Endometrium (tissue), 2 donors: ENCODE measurements around the gene HK2.

Source experiments
- FAIRE-seq: peaks from 2 replicates; lab custom pipeline; 2012; peaks lifted over from hg19 to GRCh38; lab: Jason Lieb, UNC
- donor health status: control.
- donor health status: control.

Gene HK2

DNA sequence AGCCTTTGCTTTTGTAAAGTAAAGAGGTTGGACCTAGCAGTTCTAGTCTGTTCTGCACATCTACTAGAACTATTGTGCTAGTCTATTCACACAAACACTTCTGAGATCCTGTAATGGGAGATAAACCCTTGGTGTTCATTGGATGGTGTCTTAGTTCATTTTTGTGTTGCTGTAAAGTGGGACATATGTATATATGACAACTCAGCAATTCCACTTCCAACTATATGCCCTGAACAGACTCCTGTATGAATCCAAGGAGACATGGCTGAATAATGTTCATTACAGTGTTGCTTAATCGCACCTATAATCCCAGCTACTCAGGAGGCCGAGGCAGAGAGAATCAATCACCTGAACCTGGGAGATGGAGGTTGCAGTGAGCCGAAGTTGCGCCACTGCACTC is 23.3 kb downstream of the HK2 start:
- no peak for FAIRE-seq

DNA sequence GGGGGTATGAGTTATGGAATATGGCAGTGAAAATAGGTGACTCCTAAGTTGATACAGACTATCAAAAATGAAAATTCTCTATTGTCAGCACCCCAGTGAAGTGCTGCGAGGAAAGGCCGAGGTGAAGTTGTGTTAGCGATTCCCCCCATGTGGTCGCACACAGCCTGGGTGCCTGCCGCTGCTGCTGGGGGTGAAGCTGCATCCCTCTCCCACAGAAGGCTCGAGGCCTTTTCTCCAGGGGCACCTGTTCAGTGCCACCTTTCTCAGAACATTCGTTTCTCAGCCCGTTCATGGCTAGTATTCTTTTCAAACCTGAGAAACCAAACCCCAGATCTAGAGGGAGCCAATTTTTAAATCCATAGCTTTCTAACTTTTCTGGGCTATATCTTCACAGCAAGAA is 23.8 kb downstream of the HK2 start:
- FAIRE-seq = no peak

DNA sequence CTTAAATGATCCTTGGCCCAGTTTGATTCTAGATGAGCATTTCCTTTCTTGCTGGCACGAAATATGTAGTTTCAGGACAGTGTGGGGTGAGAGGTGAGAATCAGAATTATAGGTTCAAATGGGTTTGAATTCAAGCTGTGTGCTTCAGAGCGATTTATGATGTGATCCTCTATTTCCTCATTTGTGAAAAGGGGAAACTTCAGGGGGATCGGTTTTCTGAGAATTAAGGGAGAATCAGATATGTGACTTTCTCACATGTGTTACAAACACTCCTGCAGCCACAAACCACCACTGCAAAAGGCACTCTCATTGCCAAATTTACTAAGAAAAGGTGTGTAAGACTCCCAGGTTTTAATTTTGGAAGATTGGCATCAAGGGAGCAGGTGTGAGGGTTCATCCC is 24.4 kb downstream of the HK2 start:
- no peak for FAIRE-seq

DNA sequence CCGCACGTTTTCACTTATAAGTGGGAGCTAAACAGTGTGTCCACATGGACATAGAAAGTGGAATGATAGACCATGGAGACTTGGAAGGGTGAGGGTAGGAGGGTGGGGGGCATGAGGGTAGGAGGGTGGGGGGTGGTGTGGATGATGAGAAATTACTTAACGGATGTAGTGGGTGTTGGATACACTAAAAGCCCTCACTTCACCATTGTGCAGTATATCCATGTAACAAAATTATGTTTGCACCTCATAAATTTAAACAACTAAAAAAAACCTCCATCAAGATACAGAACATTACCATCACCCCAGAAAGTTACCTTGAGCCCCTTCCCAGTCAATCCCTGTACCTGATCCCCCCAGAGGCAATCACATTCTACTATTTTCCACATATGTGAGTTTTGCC is 26.2 kb downstream of the HK2 start:
- FAIRE-seq = no peak

DNA sequence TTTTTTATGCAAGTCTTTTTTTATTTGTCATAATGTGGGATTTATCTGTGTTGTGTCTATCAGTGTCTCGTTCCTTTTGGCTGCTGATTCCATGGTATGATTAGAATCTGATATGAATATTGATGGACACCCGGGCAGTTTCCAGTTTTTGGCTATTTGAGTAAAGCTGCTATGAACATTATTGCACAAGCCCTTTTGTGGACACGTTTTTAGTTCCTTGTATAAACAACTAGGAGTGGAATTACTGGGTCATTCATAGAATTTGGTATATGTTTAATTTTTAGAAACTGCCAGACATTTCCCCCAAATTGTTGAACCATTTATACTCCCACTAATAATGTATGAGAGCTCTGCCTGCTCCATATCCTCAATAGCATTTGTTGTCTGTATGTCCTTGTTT is 26.6 kb downstream of the HK2 start:
- no peak for FAIRE-seq

DNA sequence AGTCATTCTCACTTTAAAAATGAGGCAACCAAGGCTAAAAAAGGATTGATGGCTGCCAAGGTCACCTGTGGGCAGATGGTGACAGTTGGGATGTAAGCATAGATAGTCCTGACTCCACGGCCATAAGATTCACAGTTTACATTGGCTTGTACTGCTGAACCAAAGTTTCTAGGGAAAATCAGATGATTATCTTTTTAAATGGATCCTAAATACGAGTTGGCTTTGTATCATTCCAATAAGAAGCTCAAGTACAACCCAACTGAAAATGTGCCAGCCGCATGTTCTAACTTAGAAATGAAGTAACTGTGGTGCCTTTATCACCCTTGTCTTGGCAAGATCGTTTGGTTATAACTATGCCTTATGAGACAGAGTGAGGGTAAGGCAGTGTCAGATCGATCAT is 27.6 kb downstream of the HK2 start:
- no peak for FAIRE-seq

DNA sequence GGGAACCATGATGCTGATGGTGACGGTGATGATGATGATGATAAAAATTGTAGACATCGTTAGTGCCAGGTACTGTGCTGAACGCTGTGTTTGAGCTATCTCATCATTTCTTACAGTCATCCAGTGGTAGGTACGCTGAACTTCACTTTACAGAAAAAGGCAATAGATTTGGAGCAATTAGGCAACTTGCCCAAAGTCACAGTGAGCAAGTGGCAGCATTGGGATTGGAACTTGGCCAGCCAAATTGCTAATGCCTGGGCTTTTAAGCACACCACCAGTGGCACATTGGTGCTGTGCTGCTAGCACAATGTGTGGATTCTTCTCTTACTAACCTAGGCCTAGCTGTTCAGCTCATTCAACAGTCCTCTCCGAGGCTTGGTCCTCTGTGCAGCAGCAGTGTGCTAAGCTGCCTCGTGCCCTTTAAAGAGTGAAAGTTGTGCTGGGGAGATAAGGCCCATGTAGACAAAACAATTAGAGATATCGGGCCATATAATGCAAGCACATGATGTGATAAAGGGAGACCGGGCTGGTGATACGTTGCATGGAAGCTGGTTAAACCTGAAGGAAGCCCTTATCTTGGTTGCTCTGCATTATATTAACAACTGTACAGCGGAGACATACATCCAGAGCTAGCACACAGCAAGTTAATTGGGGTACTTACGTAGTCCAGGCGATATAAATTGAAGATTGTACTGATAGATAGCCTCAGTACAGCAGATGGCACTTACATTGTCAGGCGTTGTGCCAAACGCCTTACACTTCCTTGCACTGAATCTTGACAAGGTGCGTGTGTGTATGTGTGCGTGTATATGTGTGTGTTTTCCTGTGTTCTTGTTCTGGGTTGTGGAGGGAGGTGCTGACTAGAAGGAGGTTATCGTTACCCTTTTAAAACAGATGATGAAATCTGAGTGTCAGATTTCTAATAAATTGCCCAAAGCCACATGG is 28.4 kb downstream of the HK2 start:
- FAIRE-seq = no peak

DNA sequence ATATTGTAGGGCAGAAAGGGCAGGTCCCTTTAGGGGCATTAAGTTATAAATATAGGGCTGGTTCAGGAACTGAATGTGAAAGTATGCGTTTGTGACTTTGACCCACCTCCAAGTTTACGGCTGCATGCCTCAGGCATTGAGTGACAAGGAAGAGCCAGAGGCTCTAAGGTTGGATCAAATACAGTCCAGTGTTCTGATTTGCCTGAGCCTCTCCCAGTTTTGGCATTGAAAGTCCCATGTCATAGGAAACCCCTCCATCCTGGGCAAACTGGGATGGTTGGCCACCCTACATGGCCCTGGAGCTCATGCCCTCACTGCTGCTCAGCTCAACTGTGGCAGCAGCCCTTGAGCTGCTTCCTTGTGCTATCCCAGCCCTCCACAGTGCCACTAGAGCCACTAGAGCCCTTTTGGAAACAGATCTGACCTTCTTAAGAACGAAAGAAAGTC is 29.9 kb downstream of the HK2 start:
- FAIRE-seq = no peak

DNA sequence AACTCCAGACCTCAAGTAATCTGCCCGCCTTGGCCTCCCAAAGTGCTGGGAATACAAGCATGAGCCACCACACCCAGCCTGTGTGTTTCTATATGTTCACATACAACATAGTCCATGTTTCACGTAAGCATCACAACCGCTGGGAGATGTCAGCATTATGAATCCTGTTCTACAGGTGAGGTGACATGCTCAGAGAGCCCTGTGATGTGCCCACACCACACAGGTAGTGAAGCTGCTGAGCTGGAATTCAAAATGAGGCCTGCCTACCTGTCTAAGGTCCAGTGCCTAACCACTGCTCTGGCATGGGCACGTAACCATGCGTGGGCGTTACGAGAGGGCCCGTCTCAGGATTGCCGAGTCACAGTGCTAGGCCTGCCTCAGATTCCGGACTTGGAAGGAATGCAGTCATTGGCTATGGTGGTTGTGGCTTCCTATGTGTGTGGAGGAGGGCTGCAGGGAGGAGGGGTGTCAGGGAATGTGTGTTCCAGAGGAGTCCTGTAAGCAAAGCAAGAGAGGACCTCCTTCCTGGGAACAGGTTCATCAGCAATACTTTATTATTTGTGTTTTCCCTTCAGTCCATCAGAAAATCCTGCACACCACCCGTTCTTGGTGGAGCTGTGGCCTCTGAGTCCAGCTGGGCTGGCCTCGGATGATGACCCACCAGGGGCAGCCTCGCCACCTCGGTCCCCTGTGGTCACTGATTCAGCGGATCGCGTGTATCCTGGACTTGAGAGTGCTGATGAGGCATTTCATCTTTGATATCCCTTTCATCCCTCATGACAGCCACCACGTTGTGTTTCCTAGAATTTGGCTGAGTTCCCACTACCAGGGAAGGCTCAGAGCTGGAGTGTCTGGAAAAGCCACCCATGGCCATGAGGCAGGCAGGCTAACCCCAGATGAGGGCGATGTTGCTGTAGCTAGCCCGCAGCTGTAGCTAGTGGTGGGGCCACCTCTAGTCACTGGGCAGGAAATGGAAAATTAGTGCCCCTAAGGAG is 31.1 kb downstream of the HK2 start:
- no peak for FAIRE-seq

DNA sequence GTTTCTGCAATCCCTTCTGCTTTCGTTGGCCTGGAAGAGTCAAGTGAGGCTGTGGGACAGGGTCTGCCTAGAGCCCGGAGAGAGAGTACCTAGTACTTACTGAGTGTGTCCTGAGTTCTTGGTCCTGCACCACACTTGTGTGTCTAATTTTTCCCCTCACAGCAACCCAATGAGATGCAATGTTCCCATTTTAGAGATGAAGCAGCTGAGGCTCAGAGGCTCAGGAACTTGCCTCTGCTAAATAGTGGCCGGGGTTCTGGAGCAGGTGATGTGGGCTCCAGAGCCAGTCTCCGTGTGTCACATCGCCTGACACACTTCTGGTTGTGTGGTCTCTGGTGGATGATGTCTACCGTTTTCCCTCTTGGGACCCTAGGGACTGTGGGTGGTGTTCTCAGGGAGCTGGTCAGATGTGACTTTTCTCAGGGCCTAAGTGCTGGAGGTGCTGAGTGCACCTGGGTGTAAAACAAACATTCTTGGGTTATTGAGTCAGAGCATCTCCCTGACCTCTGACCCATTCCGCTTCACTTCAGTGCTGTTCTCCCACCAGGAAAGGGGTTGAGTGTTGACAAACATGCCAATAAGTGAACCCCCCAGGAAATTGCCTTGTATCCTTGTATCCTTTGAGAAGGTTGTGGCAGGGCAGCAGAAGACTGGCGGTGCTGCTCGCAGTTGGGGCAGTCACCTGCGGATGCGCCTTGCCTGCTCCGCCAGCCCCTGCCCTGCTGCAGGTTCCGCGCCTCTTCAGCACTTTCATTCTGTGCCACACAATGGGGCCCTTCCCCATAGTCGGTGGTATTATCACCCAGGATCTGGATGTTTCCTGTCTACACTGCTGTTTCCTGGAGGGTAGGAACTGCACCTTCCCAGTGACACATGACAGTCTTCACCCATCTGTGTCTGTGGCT is 32.1 kb downstream of the HK2 start:
- FAIRE-seq = no peak

DNA sequence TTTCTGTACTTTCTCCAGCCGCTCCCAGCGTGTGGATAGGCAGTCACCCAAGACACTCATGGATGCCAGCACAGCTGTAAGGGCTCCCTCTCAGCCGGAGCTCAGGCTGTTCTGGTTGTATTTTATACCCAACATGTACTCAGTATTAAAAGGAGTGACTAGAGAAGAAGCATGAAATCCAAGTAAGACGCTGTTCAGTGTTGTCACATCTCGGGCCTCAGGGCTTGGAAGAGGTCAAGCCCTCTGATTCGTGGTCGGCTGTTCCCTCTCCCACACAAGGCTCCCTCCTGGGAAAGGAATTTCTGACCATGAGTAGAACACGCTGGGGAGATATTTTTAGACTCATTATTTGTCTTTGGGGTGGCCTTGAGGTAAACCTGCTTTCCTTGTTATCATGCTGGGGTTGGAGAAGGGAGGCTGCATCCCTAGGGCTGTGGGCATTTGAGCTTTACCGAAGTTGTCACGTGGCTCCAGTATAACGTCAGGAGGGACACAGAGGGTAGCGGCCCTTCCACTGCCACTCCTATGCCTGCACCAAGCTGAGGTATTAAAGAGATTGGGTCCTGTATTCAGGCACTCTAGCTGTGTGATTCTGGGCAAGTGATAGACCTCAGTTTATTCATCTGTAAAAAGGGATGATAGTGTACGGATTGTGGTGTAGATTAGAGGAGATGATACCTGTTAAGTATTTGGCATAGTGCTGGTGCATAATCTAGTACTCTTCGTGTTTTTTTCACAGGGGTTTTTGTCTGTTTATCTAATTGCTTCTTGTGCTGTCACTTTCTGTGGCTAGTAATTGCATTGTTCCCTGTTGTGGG is 34.1 kb downstream of the HK2 start:
- no peak for FAIRE-seq

DNA sequence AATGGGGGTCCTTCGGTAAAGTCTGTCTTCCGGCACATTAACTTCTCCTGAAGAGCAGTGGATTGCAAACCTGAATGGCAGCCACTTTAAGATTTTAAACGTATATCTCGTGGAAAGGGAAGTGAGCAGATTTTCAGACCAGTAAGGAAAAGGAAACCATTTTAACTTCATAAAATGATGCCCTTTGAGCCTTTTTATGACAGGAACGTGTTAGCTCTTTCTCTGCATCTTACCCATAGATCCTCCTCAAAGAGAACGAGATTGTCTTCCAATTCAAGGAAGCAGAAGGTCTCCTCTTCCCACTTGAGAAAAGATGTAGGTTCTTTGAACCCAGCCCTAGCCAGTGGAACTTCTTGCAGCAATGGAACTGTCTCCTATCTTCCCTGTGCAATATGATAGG is 35.6 kb downstream of the HK2 start:
- FAIRE-seq = no peak

DNA sequence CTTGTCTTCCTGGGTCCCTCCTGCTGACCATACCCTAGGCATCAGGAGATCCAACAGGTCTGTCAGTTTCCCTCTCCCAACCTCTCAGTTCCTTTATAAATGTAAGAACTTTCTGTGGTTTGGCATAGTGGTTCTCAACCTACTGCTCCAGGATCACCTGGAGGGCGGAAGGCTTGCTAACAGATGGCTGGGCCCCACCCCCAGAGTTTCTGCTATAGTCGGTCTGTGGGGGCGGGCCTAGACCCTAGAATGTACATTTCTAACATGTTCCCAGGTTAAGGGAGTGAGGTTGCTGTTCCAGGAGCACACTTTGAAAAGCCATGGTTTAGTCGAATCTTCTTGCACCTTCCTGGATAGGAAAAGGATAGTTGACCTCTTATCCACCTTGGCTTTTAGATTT is 37.0 kb downstream of the HK2 start:
- no peak for FAIRE-seq

DNA sequence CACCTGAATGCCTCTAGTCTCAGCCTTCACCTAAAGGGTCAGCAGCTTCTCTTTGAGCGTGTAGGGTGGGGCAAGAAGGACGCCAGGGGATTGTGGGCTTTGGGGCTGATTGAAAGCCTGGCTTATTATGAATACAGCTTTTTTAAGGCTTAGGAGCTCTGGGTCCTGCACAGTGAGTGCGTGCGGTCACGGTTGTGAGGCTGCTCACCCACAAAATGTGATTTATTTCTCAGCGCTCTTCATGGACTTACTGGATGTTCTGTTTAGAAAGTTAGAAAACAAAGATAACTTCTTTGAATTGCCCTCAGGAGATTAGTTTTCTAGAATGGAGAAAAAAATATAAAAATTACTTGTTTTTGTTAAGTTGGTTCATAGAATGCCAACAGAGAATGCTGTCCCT is 37.5 kb downstream of the HK2 start:
- FAIRE-seq = no peak

DNA sequence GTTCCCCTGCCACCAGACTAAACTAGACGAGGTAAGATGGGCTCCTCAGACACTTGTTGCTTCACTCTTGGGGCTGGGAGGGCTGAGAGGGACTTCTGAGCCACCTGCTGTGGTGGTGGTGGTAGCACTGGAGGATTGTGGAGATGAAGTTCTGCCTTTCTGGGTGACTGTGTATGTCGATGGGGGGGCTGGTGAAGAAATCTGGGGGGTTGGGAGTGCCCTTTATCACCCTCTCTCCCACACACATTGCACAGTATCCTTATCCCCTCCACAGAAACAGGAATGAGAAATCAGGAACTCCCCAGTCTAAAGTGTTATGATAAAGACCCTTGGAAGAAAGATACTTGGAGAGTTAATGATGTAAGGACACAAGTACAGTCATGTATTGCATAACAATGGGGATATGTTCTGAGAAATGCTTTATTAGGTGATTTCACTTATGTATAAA is 38.5 kb downstream of the HK2 start:
- no peak for FAIRE-seq

DNA sequence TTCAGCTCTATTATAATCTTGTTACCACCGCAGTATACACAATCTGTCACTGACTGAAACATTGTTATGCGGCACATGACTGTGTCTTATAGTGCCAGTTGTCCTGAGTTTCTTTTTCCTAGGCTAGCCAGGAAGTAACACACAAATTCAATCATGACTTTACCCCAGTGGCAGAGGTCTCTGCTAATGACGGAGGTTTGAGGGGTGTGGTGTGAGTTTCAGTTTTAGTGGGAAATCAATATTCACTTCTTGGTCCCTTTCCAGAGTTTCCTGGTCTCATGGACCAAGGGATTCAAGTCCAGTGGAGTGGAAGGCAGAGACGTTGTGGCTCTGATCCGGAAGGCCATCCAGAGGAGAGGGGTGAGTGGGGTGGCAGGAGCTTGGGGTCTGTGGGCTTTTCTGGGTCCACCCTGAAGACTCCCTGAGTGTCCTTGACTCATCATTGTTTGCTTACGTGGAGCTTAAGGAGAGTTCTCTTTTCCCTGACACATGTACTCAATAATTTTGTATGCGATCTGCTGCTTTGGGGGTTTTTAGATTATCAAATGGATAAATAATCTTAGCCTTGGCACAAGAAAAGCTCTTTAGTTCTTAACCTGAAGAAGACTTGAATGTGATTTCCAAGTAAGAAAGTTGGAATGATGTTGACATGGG is 39.2 kb downstream of the HK2 start:
- FAIRE-seq = no peak

DNA sequence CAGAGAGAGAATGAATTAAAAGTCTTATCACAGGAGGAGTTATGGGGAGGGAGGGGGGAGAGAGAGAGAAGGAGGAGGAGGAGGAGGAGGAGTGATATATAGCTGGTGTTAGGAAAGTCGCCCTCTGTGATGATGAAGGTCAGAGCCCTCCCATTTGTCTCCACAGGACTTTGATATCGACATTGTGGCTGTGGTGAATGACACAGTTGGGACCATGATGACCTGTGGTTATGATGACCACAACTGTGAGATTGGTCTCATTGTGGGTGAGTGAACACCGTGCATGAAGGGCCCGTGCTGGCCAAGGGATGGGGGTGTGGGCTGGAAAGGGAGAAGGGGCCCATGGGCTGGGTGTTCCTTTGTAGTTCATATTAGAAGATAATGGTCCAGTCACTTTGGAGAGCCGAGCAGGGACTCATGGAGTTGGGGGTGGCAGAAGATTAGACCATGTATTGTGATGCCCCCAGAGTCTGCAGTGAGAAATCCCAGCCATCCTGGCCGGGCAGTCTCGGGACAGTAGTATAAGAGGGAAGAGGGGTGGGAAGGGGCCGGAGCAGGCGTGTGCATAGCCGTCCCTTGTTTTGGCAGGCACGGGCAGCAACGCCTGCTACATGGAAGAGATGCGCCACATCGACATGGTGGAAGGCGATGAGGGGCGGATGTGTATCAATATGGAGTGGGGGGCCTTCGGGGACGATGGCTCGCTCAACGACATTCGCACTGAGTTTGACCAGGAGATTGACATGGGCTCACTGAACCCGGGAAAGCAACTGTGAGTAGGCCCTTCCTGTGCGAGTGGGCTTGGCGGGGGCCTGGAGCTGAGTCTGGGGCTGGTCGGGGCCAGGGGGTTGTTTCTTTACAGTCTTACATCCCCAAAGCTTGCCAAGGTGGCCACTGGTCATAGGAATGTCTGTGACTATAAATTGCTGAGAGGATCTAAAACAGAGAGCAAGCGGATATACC is 40.0 kb downstream of the HK2 start:
- FAIRE-seq = no peak

DNA sequence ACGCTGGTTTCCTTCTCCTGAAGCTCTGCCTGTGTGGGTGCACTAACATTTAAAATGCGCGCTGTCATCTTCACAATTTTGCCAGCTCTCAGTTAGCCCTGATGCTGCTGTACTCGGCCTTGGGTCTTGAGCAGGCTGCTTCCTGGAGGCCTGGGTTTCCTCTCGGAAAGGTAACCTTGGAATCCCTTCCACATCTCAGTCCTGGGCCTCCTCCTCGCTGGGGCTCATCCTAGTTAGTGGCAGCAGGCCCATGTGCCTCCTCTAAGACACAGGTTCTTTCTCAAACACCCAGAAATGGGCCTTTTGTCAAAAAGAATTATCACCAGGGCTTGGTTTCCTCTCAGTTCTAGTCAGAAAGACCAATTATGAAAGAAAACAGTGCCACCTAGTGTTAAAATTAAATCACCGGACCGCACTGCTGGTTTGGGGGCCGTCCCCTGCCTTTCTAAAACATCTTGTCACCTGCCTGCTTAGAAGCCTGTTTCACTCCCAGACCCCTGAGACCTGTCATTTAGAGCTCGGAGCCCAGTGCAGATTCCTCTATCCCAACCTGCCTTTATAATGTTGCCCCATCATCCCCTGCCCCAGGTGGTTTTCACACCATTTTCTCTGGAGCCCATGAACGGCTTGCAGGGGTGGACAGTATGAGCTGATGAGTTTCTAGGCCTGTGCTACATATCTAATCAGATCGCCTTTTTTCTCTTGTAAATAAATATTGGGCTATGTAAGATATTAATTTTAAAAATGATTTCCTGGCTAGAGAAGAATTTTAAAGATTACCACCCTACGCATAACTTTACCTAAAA is 42.4 kb downstream of the HK2 start:
- no peak for FAIRE-seq
